ENCODE measurements around the gene CTNNA3. TPM values are rescaled to one million over a fixed set of nuclear protein-coding genes. Genes with fewer than 3 reads are reported as not detected.

CTNNA3 gene
- total and polyA plus RNA-seq, 10 donors = 0.03 to 2.4 (median 0.76) TPM; not detected in 1

DNA sequence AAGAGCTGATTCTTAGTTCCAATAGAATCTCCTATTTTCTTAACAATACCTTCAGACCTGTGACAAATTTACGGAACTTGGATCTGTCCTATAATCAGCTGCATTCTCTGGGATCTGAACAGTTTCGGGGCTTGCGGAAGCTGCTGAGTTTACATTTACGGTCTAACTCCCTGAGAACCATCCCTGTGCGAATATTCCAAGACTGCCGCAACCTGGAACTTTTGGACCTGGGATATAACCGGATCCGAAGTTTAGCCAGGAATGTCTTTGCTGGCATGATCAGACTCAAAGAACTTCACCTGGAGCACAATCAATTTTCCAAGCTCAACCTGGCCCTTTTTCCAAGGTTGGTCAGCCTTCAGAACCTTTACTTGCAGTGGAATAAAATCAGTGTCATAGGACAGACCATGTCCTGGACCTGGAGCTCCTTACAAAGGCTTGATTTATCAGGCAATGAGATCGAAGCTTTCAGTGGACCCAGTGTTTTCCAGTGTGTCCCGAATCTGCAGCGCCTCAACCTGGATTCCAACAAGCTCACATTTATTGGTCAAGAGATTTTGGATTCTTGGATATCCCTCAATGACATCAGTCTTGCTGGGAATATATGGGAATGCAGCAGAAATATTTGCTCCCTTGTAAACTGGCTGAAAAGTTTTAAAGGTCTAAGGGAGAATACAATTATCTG is 768.6 kb downstream of the CTNNA3 start:
- TF ChIP-seq, protein P1, sequence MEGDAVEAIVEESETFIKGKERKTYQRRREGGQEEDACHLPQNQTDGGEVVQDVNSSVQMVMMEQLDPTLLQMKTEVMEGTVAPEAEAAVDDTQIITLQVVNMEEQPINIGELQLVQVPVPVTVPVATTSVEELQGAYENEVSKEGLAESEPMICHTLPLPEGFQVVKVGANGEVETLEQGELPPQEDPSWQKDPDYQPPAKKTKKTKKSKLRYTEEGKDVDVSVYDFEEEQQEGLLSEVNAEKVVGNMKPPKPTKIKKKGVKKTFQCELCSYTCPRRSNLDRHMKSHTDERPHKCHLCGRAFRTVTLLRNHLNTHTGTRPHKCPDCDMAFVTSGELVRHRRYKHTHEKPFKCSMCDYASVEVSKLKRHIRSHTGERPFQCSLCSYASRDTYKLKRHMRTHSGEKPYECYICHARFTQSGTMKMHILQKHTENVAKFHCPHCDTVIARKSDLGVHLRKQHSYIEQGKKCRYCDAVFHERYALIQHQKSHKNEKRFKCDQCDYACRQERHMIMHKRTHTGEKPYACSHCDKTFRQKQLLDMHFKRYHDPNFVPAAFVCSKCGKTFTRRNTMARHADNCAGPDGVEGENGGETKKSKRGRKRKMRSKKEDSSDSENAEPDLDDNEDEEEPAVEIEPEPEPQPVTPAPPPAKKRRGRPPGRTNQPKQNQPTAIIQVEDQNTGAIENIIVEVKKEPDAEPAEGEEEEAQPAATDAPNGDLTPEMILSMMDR (IDR thresholded peaks at IDR 0.05 in 8 of 11, conservative IDR thresholded peaks at IDR 0.05 in 3 of 11) = no peak
- no peak for TF ChIP-seq POLR2A (IDR thresholded peaks at IDR 0.05)
- TF ChIP-seq POLR2AphosphoS5 (IDR thresholded peaks at IDR 0.05) = no peak
- Histone ChIP-seq H3K36me3 (no peaks in the 10 kb centered on the region), H3K4me1 (peaks cover 0 to 10% (median 3%) of the 10 kb centered on the region in 6 donors), H3K9me3 (no peaks in the 10 kb centered on the region), H3K4me3 (no peak overlapping the region), H3K27me3 (replicated peaks in 1 of 7) (peaks cover 0 to 81% (median 41%) of the 10 kb centered on the region in 7 donors), H3K27ac (no peak overlapping the region)
- WGBS, 5 donors = 37 to 75% (median 48%) methylated on average over 11 of the region's 11 CpGs
- intact Hi-C loops (cut with DNase I; ENCODE audit: low total_unique reads) = no loop called here
- no peak for DNase-seq

- no peak for TF ChIP-seq POLR2AphosphoS5 (IDR thresholded peaks at IDR 0.05)
- TF ChIP-seq, protein P1 (IDR thresholded peaks at IDR 0.05 in 8 of 11, conservative IDR thresholded peaks at IDR 0.05 in 3 of 11) = no peak
- TF ChIP-seq POLR2A (IDR thresholded peaks at IDR 0.05) = no peak
- Histone ChIP-seq H3K9me3 (no peaks in the 10 kb centered on the region), H3K4me1 (peaks cover 0 to 10% (median 3%) of the 10 kb centered on the region in 6 donors), H3K36me3 (no peaks in the 10 kb centered on the region), H3K4me3 (no peak overlapping the region), H3K27ac (no peak overlapping the region), H3K27me3 (replicated peaks in 1 of 7) (peaks cover 0 to 76% (median 41%) of the 10 kb centered on the region in 7 donors)
- DNase-seq = no peak
- whole genome bisulfite sequencing, 5 donors = 38 to 66% (median 54%) methylated on average over 5 of the region's 5 CpGs
- intact Hi-C loops (cut with DNase I; ENCODE audit: low total_unique reads) = no loop called here
Observed at GRCh38 chr10:66926841-66927240, 769.2 kb downstream of the CTNNA3 start.

DNA sequence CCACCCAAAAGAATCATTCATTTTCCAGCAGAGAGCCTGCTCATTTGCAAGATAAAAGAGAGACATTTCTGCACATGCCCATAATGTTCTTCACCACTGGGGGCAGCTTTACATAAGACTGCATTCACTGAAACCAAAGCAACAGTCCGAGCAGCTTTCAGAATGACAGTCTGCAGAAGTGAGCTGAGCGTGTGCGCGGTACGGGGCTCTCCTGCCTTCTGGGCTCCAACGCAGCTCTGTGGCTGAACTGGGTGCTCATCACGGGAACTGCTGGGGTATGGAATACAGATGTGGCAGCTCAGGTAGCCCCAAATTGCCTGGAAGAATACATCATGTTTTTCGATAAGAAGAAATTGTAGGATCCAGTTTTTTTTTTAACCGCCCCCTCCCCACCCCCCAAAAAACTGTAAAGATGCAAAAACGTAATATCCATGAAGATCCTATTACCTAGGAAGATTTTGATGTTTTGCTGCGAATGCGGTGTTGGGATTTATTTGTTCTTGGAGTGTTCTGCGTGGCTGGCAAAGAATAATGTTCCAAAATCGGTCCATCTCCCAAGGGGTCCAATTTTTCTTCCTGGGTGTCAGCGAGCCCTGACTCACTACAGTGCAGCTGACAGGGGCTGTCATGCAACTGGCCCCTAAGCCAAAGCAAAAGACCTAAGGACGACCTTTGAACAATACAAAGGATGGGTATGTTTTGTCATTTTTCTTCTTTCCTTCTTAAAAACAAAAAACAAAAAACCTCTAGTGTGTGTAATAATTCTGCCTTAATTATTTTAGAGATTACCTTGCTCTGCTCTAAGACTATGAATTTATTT is 769.9 kb downstream of the CTNNA3 start, which contains the start of gene LRRTM3:
Gene LRRTM3 (plus strand): TSS at position 141 of the 820 bp plus-strand sequence.
- Histone ChIP-seq H3K4me3 (peak within 1 kb of the TSS in 1 of 8 donors; percentile 11), H3K27ac (no peak within 1 kb of the TSS), H3K27me3 (replicated peaks in 1 of 7) (peaks cover 0 to 69% (median 41%) of the 10 kb centered on the region in 7 donors), H3K9me3 (no peaks in the 10 kb centered on the region), H3K4me1 (peaks cover 0 to 10% (median 3%) of the 10 kb centered on the region in 6 donors), H3K36me3 (no peaks in the 10 kb centered on the region)
- TF ChIP-seq POLR2AphosphoS5 (IDR thresholded peaks at IDR 0.05) = no peak
- TF ChIP-seq, protein P1 (IDR thresholded peaks at IDR 0.05 in 8 of 11, conservative IDR thresholded peaks at IDR 0.05 in 3 of 11) = peak in 8 of 11 experiments; percentile 13 to 60 (median 42)
- intact Hi-C loops (cut with DNase I; ENCODE audit: low total_unique reads) = no loop called here
- DNase-seq = no peak
- 4 to 6% (median 4%) methylated on average over 16 of the region's 16 CpGs for WGBS, 5 donors

DNA sequence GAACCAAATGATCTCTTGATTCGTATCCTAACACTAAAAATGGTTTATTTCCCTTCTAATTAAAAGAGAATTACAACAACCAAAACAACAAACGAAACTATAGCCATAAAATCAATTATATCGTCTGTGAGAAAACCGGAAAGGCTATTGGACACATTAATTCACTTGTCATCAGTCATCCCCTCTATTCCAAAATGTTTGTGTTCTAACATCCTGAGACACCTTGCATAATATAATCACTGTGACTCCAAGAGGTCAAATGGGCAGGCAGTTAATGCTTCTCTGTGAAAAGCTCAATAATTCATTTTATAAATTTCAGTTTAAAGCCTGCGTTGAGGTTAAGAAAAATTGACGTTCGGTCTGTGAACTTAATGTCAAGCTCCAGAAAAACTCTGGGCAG is 770.6 kb downstream of the CTNNA3 start:
- 22 to 29% (median 23%) methylated on average over 7 of the region's 7 CpGs for WGBS, 5 donors
- DNase-seq = no peak
- TF ChIP-seq POLR2A (IDR thresholded peaks at IDR 0.05) (no peak), POLR2AphosphoS5 (IDR thresholded peaks at IDR 0.05) (no peak)
- TF ChIP-seq, protein P1 (IDR thresholded peaks at IDR 0.05 in 8 of 11, conservative IDR thresholded peaks at IDR 0.05 in 3 of 11) = no peak
- peaks cover 0 to 10% (median 3%) of the 10 kb centered on the region in 6 donors for H3K4me1 ChIP-seq
- H3K36me3 ChIP-seq = no peaks in the 10 kb centered on the region
- intact Hi-C loops (cut with DNase I; ENCODE audit: low total_unique reads) = no loop called here
- H3K27me3 ChIP-seq (replicated peaks in 1 of 7) = peaks cover 0 to 61% (median 35%) of the 10 kb centered on the region in 7 donors
- H3K27ac ChIP-seq = no peak overlapping the region
- no peak overlapping the region for H3K4me3 ChIP-seq
- no peaks in the 10 kb centered on the region for H3K9me3 ChIP-seq

Measured in spleen (tissue), 11 donors.